HepG2 (cell line): ENCODE data around the gene EMC9. TPM values are rescaled to one million over a fixed set of nuclear protein-coding genes. Genes with fewer than 3 reads are reported as not detected.

Experiments
- AKAP8 ChIP-seq: sonication (generic); formaldehyde crosslinking; IDR thresholded peaks from 2 replicates; pipeline ENCODE4 v1.5.1; 2020; ENCODE audit warnings: mild to moderate bottlenecking, missing genetic modification reagents
- CBFB ChIP-seq: sonication (generic); formaldehyde crosslinking; IDR thresholded peaks from 2 replicates; pipeline ENCODE4 v1.4.0; 2020; ENCODE audit warnings: missing genetic modification reagents
- GATAD1 ChIP-seq: IDR thresholded peaks from 2 replicates; pipeline ENCODE4 v1.6.1; 2016; ENCODE audit warnings: missing genetic modification reagents, missing compliant biosample characterization
- HCFC1 ChIP-seq: fragments of 150-350 bp; IDR thresholded peaks from 2 replicates; pipeline ENCODE4 v1.6.1; 2014; ENCODE audit warnings: low read depth, low read length
- HOXA5 ChIP-seq: sonication (generic); formaldehyde crosslinking; IDR thresholded peaks from 2 replicates; pipeline ENCODE4 v1.4.0; 2020; ENCODE audit warnings: missing genetic modification reagents
- IKZF4 ChIP-seq: sonication (generic); formaldehyde crosslinking; IDR thresholded peaks from 2 replicates; pipeline ENCODE4 v1.5.1; 2020; ENCODE audit warnings: borderline replicate concordance, mild to moderate bottlenecking, low read depth, missing genetic modification reagents; ENCODE audit errors: not compliant biosample characterization
- MED1 ChIP-seq: sonication (generic); formaldehyde crosslinking; IDR thresholded peaks from 2 replicates; pipeline ENCODE4 v1.4.0; 2020; ENCODE audit warnings: missing genetic modification reagents
- MEIS1 ChIP-seq: sonication (generic); formaldehyde crosslinking; IDR thresholded peaks from 2 replicates; pipeline ENCODE4 v1.9.0; 2021; ENCODE audit warnings: mild to moderate bottlenecking, missing genetic modification reagents, moderate library complexity, borderline replicate concordance
- MLX ChIP-seq: IDR thresholded peaks from 2 replicates; pipeline ENCODE4 v1.6.1; 2016
- NR2F6 ChIP-seq, 2 experiments: IDR thresholded peaks; 2 replicates each; pipeline ENCODE4 v1.6.1; 2016; ENCODE audit warnings: antibody characterized with exemption in 1 of 2, mild to moderate bottlenecking in 1 of 2
- PBX2 ChIP-seq: IDR thresholded peaks from 2 replicates; pipeline ENCODE4 v1.6.1; 2016; ENCODE audit warnings: control low read depth
- PTBP1 ChIP-seq: fragments of 200-400 bp; formaldehyde crosslinking; IDR thresholded peaks from 2 replicates; pipeline ENCODE4 v1.6.1; 2018; ENCODE audit warnings: low read length, low read depth; ENCODE audit not compliant: poor library complexity, severe bottlenecking
- RBM39 ChIP-seq: fragments of 200-400 bp; formaldehyde crosslinking; IDR thresholded peaks from one replicate; pipeline ENCODE4 v1.6.1; 2018; ENCODE audit warnings: antibody characterized with exemption, mild to moderate bottlenecking, low read depth, low read length; ENCODE audit not compliant: poor library complexity, severe bottlenecking
- SALL1 ChIP-seq: sonication (generic); formaldehyde crosslinking; IDR thresholded peaks from 2 replicates; pipeline ENCODE4 v1.8.0; 2022; ENCODE audit warnings: mild to moderate bottlenecking, missing genetic modification reagents
- SNAPC4 ChIP-seq: sonication (generic); formaldehyde crosslinking; IDR thresholded peaks from 2 replicates; pipeline ENCODE4 v1.4.0; 2020; ENCODE audit warnings: mild to moderate bottlenecking, missing genetic modification reagents
- ZBTB38 ChIP-seq: sonication (generic); formaldehyde crosslinking; IDR thresholded peaks from 2 replicates; pipeline ENCODE4 v1.5.1; 2020; ENCODE audit warnings: mild to moderate bottlenecking, missing genetic modification reagents
- ZC3H4 ChIP-seq: sonication (generic); formaldehyde crosslinking; IDR thresholded peaks from 2 replicates; pipeline ENCODE4 v1.4.0; 2020; ENCODE audit warnings: missing genetic modification reagents, borderline replicate concordance
- ZNF10 ChIP-seq: sonication (generic); formaldehyde crosslinking; IDR thresholded peaks from 2 replicates; pipeline ENCODE4 v1.4.0; 2020; ENCODE audit warnings: mild to moderate bottlenecking, low read depth, missing genetic modification reagents, borderline replicate concordance
- ZNF101 ChIP-seq: sonication (generic); formaldehyde crosslinking; IDR thresholded peaks from 2 replicates; pipeline ENCODE4 v1.4.0; 2020; ENCODE audit warnings: mild to moderate bottlenecking, low read depth, missing genetic modification reagents, borderline replicate concordance
- ZNF136 ChIP-seq: sonication (generic); formaldehyde crosslinking; IDR thresholded peaks from 2 replicates; pipeline ENCODE4 v1.8.1; 2022; ENCODE audit warnings: low read depth, mild to moderate bottlenecking, moderate library complexity, missing genetic modification reagents
- ZNF501 ChIP-seq: sonication (generic); formaldehyde crosslinking; IDR thresholded peaks from 2 replicates; pipeline ENCODE4 v1.5.1; 2020; ENCODE audit warnings: mild to moderate bottlenecking, moderate library complexity, missing genetic modification reagents
- ZNF552 ChIP-seq: sonication (generic); formaldehyde crosslinking; IDR thresholded peaks from 2 replicates; pipeline ENCODE4 v1.9.0; 2022; ENCODE audit warnings: missing genetic modification reagents, mild to moderate bottlenecking, borderline replicate concordance
- ZNF615 ChIP-seq: sonication (generic); formaldehyde crosslinking; IDR thresholded peaks from 2 replicates; pipeline ENCODE4 v1.5.0; 2020; ENCODE audit warnings: mild to moderate bottlenecking, missing genetic modification reagents, borderline replicate concordance
- ZNF879 ChIP-seq: sonication (generic); formaldehyde crosslinking; IDR thresholded peaks from 2 replicates; pipeline ENCODE4 v1.8.1; 2023; ENCODE audit warnings: missing genetic modification reagents
- polyA plus RNA-seq, 8 experiments: library from polyadenylated mRNA; depleted of rRNA in 3 of 8; stranded (reverse) in 7 of 8; unstranded in 1 of 8; fragments of >200 nt; fragmentation: Illumina TruSeq in 4 of 8; extraction: Trizol in 4 of 8; gene quantifications; 2 replicates each; pipeline versions ENCODE4 v1.2.1 to v1.2.3, GENCODE V29; 2011 to 2016; ENCODE audit warnings: low read depth in 4 of 8, missing spikeins in 1 of 8, mixed read lengths in 1 of 8; ENCODE audit not compliant: insufficient read depth in 1 of 8
- total RNA-seq, 5 experiments: library from RNA; depleted of rRNA; stranded (reverse); fragments of >200 nt; fragmentation: Illumina TruSeq; extraction: Trizol; gene quantifications; 2 replicates each; pipeline ENCODE4 v1.2.3, GENCODE V29; 2016; ENCODE audit warnings: low read depth in 1 of 5

Gene EMC9
- total and polyA plus RNA-seq, 2 of the 13 experiments (the other 11 are each of a cell fraction or from before 2014, with no cell fraction given): 60.5 to 78.7 TPM

GRCh38 chr14:24113801-24114531, 27.4 kb downstream of the EMC9 start (continued):
- TF ChIP-seq AKAP8 (CRISPR knock-in tag) (peak; percentile 99), ZNF136 (CRISPR knock-in tag) (peak; percentile 97), RBM39 (peak; percentile 98), MEIS1 (CRISPR knock-in tag) (peak; percentile 97), MLX (CRISPR knock-in tag) (peak; percentile 96), ZNF615 (peak; percentile 98), NR2F6 (IDR thresholded peaks at IDR 0.05) (peak; percentile 89), NR2F6 (CRISPR knock-in tag; IDR thresholded peaks at IDR 0.05) (peak; percentile 99), ZNF501 (CRISPR knock-in tag) (peak; percentile 98), SNAPC4 (CRISPR knock-in tag) (peak; percentile 93), MED1 (peak; percentile 99), HCFC1 (peak; percentile 23; the same call in 1 of the 2 replicates), SALL1 (peak; percentile 100), CBFB (CRISPR knock-in tag) (peak; percentile 98), ZNF879 (peak; percentile 96; the same call in 1 of the 2 replicates), ZBTB38 (CRISPR knock-in tag) (peak; percentile 98), ZC3H4 (CRISPR knock-in tag) (peak; percentile 97), IKZF4 (CRISPR knock-in tag) (no peak), GATAD1 (CRISPR knock-in tag) (peak; percentile 87), PTBP1 (no peak), HOXA5 (peak; percentile 98), ZNF101 (CRISPR knock-in tag) (0 out of 2 replicates have a peak, but pooled peaks have one; percentile 96), ZNF10 (CRISPR knock-in tag) (no peak), PBX2 (CRISPR knock-in tag) (peak; percentile 15; the same call in 1 of the 2 replicates), ZNF552 (peak; percentile 95; the same call in 1 of the 2 replicates)
